ENCODE data around the gene GABRB1.
A peak's percentile ranks its signal among the peaks of the same experiment; 100 is the strongest.

GABRB1 gene

DNA sequence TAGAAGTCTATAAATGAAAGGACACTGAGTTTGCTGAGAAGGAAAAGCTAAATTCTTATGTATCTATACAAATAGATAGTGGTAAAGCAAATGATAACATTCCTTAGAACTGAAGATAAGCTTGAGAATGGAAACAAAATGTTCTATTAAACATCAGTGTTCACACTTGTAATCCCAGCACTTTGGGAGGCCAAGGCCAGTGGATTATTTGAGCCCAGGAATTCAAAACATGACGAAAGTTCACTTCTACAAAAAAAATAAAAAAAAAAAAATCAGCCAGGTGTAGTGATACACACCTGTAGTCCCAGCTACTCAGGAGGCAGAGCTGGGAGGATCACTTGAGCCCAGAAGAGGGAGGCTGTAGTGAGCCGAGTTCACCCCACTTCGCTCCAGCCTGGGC, 232.4 kb downstream of the GABRB1 start:
- H3K4me3 ChIP-seq (ENCODE audit: low read length), result no peak overlapping the region
- DNase-seq (ENCODE audit: low read depth), result no peak
- TF ChIP-seq, protein P1, sequence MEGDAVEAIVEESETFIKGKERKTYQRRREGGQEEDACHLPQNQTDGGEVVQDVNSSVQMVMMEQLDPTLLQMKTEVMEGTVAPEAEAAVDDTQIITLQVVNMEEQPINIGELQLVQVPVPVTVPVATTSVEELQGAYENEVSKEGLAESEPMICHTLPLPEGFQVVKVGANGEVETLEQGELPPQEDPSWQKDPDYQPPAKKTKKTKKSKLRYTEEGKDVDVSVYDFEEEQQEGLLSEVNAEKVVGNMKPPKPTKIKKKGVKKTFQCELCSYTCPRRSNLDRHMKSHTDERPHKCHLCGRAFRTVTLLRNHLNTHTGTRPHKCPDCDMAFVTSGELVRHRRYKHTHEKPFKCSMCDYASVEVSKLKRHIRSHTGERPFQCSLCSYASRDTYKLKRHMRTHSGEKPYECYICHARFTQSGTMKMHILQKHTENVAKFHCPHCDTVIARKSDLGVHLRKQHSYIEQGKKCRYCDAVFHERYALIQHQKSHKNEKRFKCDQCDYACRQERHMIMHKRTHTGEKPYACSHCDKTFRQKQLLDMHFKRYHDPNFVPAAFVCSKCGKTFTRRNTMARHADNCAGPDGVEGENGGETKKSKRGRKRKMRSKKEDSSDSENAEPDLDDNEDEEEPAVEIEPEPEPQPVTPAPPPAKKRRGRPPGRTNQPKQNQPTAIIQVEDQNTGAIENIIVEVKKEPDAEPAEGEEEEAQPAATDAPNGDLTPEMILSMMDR (conservative IDR thresholded peaks at IDR 0.05; ENCODE audit: low read length), result no peak

DNA sequence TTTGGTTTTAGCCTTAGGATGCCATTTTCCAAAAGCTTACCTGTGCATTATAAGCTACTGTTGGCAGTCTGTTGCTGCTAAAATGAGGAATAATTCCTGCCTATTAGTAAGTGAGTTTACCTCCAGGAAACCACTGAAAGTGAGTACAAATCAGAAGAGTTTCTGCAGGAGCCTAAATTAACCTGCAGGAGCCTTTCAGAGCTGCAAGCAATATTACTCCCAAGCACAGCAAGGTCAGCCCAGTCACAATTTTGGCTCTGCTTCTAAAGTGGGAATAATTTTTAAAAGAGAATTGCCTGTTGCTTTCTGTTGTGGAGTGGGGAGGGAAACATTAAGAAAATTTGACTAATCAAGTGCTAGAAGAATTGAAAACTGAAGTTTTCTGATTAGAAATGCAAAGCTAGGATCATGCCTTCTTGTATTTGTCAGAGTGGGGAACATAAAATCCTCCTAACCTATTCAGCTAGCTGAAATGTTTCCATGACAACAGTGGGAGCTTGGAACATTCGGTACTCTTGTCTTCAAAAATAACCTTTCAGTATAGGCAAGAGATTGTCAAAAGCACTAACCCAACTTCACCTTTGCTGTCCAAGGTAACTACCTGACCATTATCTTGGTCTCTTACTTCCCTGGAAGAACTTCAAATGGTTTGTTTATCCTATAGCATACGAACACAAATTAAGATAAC, 239.0 kb downstream of the GABRB1 start:
- H3K4me3 ChIP-seq (ENCODE audit: low read length), result no peak overlapping the region
- TF ChIP-seq, protein P1 (conservative IDR thresholded peaks at IDR 0.05; ENCODE audit: low read length), result no peak
- no peak for DNase-seq (ENCODE audit: low read depth)

DNA sequence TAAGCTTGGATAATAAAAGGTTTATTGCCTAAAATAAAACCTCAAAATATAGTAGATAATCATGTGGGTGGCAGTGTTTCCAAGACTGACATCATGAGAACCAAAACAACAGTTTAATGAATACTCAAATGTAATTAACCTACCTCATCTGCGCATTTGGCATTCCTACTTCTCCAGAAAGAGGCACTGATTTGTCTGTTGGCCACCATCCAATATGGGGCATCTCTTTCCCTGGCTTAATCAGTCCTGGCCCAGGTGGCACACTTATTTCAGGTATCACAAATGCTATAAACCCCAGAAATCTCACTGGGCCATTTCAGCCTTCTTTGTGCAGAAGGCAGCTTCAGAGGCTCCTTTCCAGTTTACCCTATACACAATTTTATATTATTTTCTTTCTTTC, 239.9 kb downstream of the GABRB1 start:
- TF ChIP-seq, protein P1 (conservative IDR thresholded peaks at IDR 0.05; ENCODE audit: low read length), result no peak
- no peak overlapping the region for H3K4me3 ChIP-seq (ENCODE audit: low read length)
- DNase-seq (ENCODE audit: low read depth), result no peak

DNA sequence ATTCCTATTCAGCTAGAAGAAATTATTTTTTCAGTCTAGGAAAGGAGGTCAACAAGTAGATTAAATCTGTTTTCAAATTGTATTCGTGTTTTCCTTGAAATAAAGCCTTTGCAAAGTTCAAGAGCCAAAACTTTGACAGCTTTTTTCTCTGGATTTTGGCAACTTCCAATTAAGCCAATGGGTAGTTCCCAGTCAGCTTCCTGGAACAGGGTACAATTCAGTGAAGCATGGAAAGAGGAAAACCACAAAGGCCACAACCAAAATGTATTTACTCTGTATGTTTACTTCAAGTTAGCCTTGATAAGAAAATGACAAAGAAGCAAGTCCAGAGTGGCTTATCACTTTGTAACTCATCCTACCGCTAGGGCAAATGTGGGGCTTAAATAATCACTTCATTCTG, 243.5 kb downstream of the GABRB1 start:
- no peak overlapping the region for H3K4me3 ChIP-seq (ENCODE audit: low read length)
- TF ChIP-seq, protein P1 (conservative IDR thresholded peaks at IDR 0.05; ENCODE audit: low read length), result no peak
- no peak for DNase-seq (ENCODE audit: low read depth)

DNA sequence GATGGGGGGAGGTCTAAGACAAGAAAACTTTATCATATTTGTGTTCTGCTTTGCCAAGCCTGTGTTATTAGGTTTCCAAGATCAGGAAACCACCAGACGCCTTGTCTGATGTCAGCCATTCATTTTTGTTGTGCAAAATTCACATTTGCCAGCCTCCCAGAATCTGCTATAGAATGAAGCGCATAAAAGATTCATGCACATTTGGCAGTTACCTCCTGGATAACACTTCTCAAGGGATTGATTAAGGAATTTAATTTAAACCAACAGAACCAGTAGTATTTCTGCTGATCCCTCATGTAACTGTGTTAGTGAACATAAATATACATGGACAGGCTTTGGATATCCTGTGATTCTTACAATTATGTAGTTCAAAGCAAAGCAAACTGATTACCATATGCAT, 244.2 kb downstream of the GABRB1 start:
- no peak overlapping the region for H3K4me3 ChIP-seq (ENCODE audit: low read length)
- TF ChIP-seq, protein P1 (conservative IDR thresholded peaks at IDR 0.05; ENCODE audit: low read length), result no peak
- DNase-seq (ENCODE audit: low read depth), result no peak

DNA sequence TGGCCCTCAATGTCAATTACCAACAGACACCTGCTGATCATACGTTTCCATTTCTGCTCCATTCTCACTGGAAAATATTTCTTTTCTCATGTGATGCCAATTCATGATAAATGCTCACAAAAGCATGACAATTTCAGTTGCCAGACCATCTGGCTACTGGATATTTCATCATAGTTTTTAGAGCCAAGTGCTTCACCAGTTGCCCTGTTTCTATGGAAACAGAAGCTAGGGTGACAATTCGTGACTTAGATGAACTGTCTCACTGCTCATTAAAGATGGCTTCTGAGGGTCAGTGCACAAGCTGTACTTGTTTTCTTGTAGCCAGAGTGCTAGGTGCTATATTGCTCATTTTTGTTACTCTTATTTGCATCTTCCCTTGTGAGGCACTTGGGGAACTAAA, 247.3 kb downstream of the GABRB1 start:
- H3K4me3 ChIP-seq (ENCODE audit: low read length), result no peak overlapping the region
- TF ChIP-seq, protein P1 (conservative IDR thresholded peaks at IDR 0.05; ENCODE audit: low read length), result no peak
- no peak for DNase-seq (ENCODE audit: low read depth)

DNA sequence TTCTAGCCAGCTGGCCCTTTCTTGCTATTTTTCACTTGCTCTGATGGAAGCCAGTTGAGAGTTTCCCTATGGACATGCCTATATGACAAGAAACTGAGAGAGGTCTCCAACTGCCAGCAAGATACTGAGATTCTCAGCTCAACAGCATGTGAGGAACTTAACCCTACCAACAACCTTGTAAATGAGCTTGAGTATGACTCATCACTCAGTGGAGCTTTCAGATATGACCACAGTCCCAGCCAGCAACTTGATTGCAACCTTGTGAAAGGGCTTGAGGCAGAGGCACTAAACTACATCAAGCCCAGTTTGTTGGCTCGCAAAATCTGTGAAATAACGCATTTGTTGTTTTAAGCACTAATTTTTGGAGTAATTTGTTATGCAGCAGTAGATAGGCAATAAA, 256.4 kb downstream of the GABRB1 start:
- TF ChIP-seq, protein P1 (conservative IDR thresholded peaks at IDR 0.05; ENCODE audit: low read length), result no peak
- peak; percentile 1 for DNase-seq (ENCODE audit: low read depth)
- no peak overlapping the region for H3K4me3 ChIP-seq (ENCODE audit: low read length)
